ENCODE data around the gene CNPY3.
"Not testable (repeated sequence)": the region's sequence is repeated elsewhere in the genome, so short reads cannot be mapped to it uniquely, and the experiment has no call there.

Gene CNPY3

DNA sequence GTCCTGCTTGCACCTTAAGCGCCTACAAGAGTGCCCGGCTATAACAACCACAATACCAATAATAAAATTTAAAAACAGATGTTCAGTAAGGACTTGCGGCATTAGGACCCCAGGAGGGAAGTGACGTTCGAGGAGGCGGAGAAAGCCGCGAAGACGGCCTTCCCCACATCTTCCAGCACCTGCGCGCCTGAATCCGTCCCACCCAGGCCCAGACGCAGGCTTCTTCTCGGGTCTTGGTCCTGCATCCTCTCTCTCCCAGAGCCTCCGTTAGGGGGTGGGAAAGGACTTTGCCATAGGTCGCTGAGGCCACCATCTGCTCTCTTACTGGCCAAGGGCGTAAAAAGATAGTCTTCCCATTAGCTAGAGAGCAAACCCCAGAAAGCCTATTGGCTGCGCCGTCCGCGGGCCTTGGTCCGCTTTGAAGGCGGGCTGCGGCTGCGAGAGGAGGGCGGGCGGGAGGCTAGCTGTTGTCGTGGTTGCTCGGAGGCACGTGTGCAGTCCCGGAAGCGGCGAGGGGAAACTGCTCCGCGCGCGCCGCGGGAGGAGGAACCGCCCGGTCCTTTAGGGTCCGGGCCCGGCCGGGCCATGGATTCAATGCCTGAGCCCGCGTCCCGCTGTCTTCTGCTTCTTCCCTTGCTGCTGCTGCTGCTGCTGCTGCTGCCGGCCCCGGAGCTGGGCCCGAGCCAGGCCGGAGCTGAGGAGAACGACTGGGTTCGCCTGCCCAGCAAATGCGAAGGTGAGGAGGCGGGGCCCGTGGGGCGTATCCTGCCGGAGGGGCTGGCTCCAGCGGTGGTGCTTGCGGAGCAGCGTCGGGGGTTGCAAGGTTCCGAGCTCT lies at the start of gene CNPY3:
TSS of gene CNPY3 (plus strand) at position 495 of the 835 bp plus-strand sequence. CDS start at position 586, 91 bp downstream.
- DNase-seq = peak; percentile 88

GRCh38 chr6:42880240-42880817 lies 49.0 kb upstream of the CNPY3 start:
- not testable (repeated sequence) for DNase-seq

DNA sequence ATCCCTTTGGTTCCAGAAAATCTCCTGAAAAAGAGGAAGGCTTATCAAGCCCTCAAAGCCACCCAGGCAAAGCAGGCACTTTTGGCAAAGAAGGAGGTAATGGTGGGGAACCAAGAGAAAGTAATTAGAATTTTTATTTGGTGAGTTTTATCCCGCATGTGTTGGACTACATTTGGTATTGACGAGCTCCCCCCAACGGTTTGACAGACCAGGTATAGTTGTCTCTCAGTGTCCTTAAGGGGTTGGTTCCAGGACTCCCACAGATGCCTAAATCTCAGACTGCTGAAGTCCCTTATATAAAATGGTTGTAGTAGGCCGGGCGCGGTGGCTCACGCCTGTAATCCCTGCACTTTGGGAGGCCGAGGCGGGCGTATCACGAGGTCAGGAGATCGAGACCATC lies 48.4 kb upstream of the CNPY3 start:
- DNase-seq = not testable (repeated sequence)

GRCh38 chr6:42885702-42886101 lies 43.6 kb upstream of the CNPY3 start:
- DNase-seq = no peak

DNA sequence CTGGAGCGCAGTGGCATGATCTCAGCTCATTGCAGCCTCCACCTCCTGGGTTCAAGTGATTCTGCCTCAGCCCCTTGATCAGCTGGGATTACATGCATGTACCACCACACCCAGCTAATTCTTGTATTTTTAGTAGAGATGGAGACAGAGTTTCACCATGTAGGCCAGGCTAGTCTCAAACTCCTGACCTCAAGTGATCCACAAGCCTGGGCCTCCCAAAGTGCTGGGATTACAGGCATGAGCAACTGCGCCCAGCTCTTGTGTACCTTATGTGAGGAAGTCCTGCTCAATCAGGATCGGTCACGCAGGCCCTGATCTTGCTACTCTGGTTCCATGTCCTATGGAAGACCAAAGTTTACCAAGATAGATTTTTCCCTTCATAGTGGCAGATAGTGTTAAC lies 41.1 kb upstream of the CNPY3 start:
- DNase-seq = not testable (repeated sequence)

GRCh38 chr6:42889815-42890214 lies 39.5 kb upstream of the CNPY3 start:
- DNase-seq = no peak

DNA sequence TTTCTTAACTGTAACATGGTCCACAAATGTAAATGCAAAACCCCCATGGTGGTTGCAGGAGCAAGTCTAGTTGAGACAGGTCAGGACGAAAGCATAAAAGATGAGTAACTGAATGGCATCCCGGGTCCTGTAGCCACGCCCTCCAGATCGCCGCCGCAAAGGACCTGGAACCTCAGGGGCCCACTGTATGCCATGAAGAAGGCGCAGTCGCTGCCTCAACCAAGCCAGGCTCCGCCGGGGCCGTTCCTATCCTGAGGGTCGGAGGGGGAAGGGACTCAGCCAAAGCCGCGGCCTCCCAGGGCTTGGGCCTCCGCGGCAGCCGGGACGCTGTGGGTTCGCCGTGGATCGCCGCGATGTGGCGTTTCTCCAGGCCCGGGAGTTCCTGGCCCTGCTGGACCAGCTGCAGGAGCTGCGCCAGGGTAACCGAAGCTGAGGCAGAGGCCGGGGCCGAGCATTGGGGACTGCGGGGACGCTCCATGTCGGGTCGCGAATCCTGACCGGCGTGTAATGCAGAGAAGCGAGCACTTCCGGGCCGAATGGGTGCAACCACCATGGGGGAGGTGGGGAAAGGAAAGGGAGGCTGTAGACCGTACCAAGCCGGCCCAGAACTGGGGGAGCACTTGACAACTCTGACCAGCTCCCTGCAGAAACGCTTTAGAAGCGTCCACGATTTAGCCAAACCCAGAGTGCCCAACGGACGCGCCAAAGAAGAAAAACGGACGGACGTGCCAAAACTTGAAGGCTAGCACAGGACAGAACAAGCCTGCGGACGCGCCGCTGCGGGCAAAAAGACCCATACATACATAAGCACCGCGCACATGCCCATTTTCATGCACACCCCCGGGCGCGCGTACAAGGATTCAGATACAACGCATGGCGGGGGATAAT lies 38.7 kb upstream of the CNPY3 start:
- DNase-seq = peak; percentile 77

DNA sequence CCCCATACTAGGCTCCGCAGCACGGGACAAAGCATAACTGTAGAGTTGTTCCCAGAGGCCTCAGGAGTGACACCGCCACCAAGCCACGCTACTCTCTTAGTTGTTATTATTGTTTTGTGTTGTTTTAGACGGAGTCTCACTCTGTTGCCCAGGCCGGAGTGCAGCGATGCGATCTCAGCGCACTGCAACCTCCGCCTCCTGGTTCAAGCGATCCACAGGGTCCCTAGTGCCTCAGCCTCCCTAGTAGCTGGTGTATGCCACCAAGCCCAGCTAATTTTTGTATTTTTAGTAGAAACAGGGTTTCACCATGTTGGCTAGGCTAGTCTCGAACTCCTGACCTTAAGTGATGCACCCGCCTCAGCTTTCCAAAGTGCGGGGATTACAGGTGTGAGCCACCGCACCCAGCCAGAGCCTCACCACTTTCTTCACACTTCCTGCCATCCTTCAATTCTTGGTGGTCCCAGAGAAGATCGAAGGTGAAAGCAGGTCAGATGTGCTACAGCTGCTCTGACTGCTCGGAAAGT lies 38.0 kb upstream of the CNPY3 start:
- DNase-seq = no peak

GRCh38 chr6:42894041-42894828 lies 35.0 kb upstream of the CNPY3 start:
- not testable (repeated sequence) for DNase-seq

GRCh38 chr6:42896178-42896719 lies 33.0 kb upstream of the CNPY3 start:
- DNase-seq = no peak

DNA sequence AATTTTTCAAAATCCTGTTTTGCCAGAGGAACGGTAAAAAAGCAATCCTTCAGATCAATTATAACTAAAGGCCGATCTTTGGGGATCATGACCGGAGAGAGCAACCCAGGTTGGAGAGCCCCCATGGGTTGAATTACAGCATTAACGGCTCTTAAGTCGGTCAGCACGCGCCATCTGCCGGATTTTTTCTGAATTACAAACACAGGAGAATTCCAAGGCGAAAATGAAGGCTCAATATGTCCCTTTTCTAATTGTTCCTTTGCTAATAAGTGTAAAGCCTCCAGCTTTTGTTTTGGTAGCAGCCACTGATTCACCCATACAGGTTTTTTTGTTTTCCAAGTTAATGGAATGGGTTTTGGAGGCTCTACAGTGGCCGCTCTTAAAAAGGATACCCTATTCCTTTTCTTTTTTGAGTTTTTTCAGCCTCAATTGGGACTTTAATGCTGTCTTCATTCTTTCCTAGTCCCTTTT lies 30.4 kb upstream of the CNPY3 start:
- DNase-seq = peak; percentile 48

GRCh38 chr6:42899871-42900270 lies 29.4 kb upstream of the CNPY3 start:
- DNase-seq = no peak

- DNase-seq = peak; percentile 54
These were observed 27.7 kb upstream of the CNPY3 start for GRCh38 chr6:42901538-42901957.

DNA sequence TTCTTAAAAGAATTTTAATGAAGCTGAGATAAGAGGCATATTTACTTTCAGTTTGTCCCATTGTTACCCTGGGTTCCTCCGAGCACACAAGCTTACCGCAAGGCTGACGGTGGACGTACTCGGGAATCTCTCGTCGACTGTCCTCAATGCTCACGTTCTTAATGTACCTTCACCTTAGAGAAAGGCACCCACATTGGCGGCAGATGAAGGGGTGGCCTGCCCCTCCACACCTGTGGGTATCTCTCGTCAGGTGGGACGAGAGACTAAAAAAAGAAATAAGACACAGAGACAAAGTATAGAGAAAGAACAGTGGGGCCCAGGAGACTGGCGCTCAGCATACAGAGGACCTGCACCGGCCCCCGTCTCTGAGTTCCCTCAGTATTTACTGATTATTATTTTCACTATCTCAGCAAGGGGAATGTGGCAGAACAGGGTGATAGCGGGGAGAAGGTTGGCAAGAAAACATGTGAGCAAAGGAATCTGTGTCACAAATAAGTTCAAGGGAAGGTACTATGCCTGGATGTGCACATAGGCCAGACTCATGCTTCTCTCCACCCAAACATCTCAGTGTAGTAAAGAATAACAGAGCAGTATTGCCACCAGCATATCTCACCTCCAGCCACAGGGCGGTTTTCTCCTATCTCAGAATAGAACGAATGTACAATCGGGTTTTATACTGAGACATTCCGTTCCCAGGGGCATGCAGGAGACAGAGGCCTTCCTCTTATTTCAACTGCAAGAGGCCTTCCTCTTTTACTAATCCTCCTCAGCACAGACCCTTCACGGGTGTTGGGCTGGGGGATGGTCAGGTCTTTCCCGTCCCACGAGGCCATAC lies 26.6 kb upstream of the CNPY3 start:
- not testable (repeated sequence) for DNase-seq

- no peak for DNase-seq
These were observed 24.8 kb upstream of the CNPY3 start for GRCh38 chr6:42904467-42904866.

DNA sequence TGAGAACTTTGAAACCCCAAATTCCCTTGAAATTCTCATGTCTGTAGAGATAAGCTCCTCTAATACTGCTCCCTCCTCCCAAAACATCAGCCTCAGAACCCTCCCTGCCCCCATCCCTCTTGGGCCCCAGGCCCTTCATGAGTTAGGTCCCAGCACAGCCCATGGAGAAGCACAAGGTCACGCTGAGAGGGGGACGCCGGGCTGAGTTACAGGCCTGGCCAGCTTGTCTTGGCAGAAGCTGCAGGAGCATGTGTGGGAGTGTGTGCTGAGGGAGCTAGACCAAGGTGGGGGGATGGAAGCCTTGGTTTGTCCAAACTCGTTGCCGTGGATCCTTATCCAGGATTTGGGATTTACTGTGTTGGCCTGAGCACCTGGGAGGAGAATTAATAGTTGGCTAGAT lies 21.9 kb upstream of the CNPY3 start:
- DNase-seq = no peak

DNA sequence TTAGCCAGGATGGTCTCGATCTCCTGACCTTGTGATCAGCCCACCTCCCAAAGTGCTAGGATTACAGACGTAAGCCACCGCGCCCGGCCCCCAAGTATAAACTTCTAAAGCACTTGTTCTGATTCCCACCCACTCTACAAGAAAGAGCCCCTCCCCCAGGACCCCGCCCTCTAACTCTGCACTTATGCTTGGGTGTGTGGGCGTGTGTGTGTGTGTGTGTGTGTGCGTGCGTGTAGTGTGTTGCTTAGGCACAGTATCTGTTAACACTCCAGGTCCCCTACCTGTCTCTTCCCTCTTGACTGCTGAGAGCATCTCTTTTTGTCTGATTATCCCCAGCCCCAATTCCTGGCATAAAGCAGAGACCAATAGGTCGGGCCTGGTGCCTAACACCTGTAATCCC lies 19.4 kb upstream of the CNPY3 start:
- no peak for DNase-seq

DNA sequence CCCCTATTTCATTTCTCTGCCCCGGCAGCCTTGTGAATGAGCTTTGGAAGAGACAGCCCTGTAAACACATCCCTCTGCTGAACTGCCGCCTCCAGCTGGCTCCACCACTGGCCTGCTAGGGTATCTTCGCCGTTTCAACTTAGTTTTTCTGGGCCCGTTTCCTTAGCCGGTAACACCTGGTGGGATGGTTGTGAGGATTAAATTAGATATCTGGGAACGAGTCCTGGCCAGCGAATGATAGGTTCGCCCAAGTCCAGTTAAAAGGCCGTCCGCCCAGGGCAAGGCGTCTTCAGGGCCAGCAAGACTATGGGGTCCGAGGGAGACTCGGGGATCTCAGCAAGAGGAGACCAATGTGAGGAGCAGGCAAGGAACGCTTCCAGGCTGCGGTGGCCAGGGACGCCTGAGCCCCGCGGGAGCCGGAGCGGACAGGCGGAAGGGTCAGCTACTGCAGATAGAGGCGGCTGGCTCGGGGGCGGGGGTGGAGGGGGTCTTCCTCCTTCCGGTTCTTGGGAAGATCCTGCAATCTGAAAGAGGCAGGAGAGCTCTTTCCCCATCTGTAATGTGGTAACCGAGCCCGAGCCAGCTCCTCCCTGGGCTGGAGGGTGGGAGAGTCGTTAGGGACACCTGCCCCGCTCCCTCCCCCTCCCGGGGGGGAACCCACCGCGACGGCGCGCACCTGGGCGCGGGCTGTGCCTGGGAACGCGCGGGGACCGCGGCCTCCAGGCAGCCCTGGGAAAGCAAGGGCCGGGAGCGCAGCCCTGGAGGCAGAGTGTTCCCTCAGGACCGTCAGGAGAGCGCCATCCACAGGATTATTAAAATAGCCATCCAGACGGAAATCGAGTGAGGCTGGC lies 17.9 kb upstream of the CNPY3 start:
- DNase-seq = no peak

- no peak for DNase-seq
These were observed 14.7 kb upstream of the CNPY3 start for GRCh38 chr6:42914546-42914945.

- DNase-seq = no peak
These were observed 13.5 kb upstream of the CNPY3 start, which contains the start of gene PTCRA for GRCh38 chr6:42915732-42916131. PTCRA (plus strand) TSS chr6:42916053; CDS start chr6:42916070, 17 bp downstream.

Measured in activated CD4-positive, alpha-beta T cell treated with anti-CD3 and anti-CD28 coated beads for 1 hour (primary cell).